SKM-1 (cell line): ENCODE data around the gene OLFML2A.

Experiments
- DNase-seq: peaks from one replicate; lab custom pipeline; 2025; ENCODE audit not compliant: unreplicated experiment; lab: John Stamatoyannopoulos, UW

OLFML2A gene

GRCh38 chr9:124794902-124795491, 18.1 kb downstream of the OLFML2A start:
- DNase-seq = no peak

GRCh38 chr9:124795881-124796431, 19.0 kb downstream of the OLFML2A start:
- no peak for DNase-seq

GRCh38 chr9:124797343-124798103, 20.6 kb downstream of the OLFML2A start:
- no peak for DNase-seq

- no peak for DNase-seq
Measured at GRCh38 chr9:124799274-124800006, 22.5 kb downstream of the OLFML2A start.

- DNase-seq = no peak
Measured at GRCh38 chr9:124800306-124801259, 23.6 kb downstream of the OLFML2A start.

GRCh38 chr9:124801356-124801755, 24.4 kb downstream of the OLFML2A start:
- no peak for DNase-seq

GRCh38 chr9:124802426-124802825, 25.5 kb downstream of the OLFML2A start:
- no peak for DNase-seq

GRCh38 chr9:124803911-124804310, 27.0 kb downstream of the OLFML2A start:
- no peak for DNase-seq

- no peak for DNase-seq
Measured at GRCh38 chr9:124805186-124805585, 28.3 kb downstream of the OLFML2A start.

- DNase-seq = no peak
Measured at GRCh38 chr9:124808246-124808956, 31.5 kb downstream of the OLFML2A start.

GRCh38 chr9:124809211-124809610, 32.3 kb downstream of the OLFML2A start:
- no peak for DNase-seq

GRCh38 chr9:124809741-124810500, 33.0 kb downstream of the OLFML2A start:
- DNase-seq = no peak

GRCh38 chr9:124810663-124811355, 33.9 kb downstream of the OLFML2A start:
- no peak for DNase-seq

GRCh38 chr9:124812441-124812876, 35.5 kb downstream of the OLFML2A start:
- no peak for DNase-seq

- DNase-seq = no peak
Measured at GRCh38 chr9:124813041-124813440, 36.1 kb downstream of the OLFML2A start.

GRCh38 chr9:124813501-124814163, 36.7 kb downstream of the OLFML2A start:
- DNase-seq = no peak

- no peak for DNase-seq
Measured at GRCh38 chr9:124814164-124814535, 37.2 kb downstream of the OLFML2A start.

GRCh38 chr9:124815601-124816000, 38.7 kb downstream of the OLFML2A start:
- no peak for DNase-seq
